Psoas muscle (tissue), 8 donors: ENCODE data around the gene SNRNP25. TPM values are rescaled to one million over a fixed set of nuclear protein-coding genes. Genes with fewer than 3 reads are reported as not detected.

Source experiments
- ATAC-seq, 4 donors: fragments of 200-7000 bp; cut with Tn5 transposase; one replicate each; pipeline ENCODE4 v1.9.1; 2020; ENCODE audit warnings: moderate library complexity in 3 of 4, mild to moderate bottlenecking in 2 of 4
- DNase-seq, 2 donors: peaks; one replicate each; pipeline ENCODE4 v3.0.0-alpha.2; 2020
- H3K27ac ChIP-seq: fragments of 200-600 bp; one replicate; pipeline ENCODE4 v1.8.0; 2022
- H3K27me3 ChIP-seq, 3 donors: fragments of 200-600 bp in 1 of 3; one replicate each; pipeline versions ENCODE4 v1.6.1 to v1.8.0; 2013 to 2022; ENCODE audit warnings: low read length in 2 of 3, mild to moderate bottlenecking in 2 of 3, moderate library complexity in 1 of 3; ENCODE audit not compliant: insufficient read depth in 3 of 3
- H3K36me3 ChIP-seq, 2 donors: fragments of 200-600 bp in 1 of 2; one replicate each; pipeline versions ENCODE4 v1.6.1 to v1.8.0; 2013 to 2022; ENCODE audit warnings: low read depth in 1 of 2, mild to moderate bottlenecking in 1 of 2, moderate library complexity in 1 of 2; ENCODE audit not compliant: insufficient read depth in 1 of 2
- H3K4me1 ChIP-seq: fragments of 200-600 bp; one replicate; pipeline ENCODE4 v1.8.0; 2022
- H3K4me3 ChIP-seq: fragments of 200-600 bp; one replicate; pipeline ENCODE4 v1.8.0; 2022; ENCODE audit warnings: mild to moderate bottlenecking
- H3K9me3 ChIP-seq: fragments of 200-600 bp; one replicate; pipeline ENCODE4 v1.8.0; 2022
- CTCF ChIP-seq: fragments of 200-600 bp; IDR thresholded peaks from one replicate; pipeline ENCODE4 v1.8.0; 2022; ENCODE audit warnings: antibody characterized with exemption
- whole genome bisulfite sequencing, 3 donors: extraction: QIAGEN DNeasy Blood & Tissue Kit; methylation state at CpG; one replicate each; pipeline versions ENCODE4 v1.1.6 to v1.1.7; 2013; 5-methylcytosine and 5-hydroxymethylcytosine counted together
- intact Hi-C, 2 donors: fragments of 100-400 bp; cut with DNase I; formaldehyde crosslinking; loops; one replicate each; pipeline versions ENCODE4 v1.11.0 to v1.14.2; 2022
- polyA plus RNA-seq, 3 donors: library from polyadenylated mRNA; stranded (reverse); fragments of 200-250 nt; gene quantifications; one replicate each; pipeline ENCODE4 v1.2.3, GENCODE V29; 2013
- total RNA-seq, 4 donors: library from RNA; stranded (reverse); fragmentation: NEBNext Ultra II Directional in 2 of 4; extraction: Animal tissue kit (Norgen Biotek cat#: 25700) in 2 of 4; gene quantifications; one replicate each; pipeline versions ENCODE4 v1.2.1 to v1.2.4, GENCODE V29; 2021 to 2023
- donor health status: healthy with polysubstance abuse.
- donor health status: DM: no; HTN: no; CAD: no; lungs with moderate emphysema.
- donor health status: Bipolar disorder and iron deficiency.
- donor health status: healthy.
- donor health status: DM: yes; HTN: yes; CAD: no.
- donor health status: DM: no; HTN: no; CAD: no.
- donor health status: DM: no; HTN: no; CAD: no.
- donor health status: DM: yes; HTN: yes; CAD: no.

Gene SNRNP25
- total and polyA plus RNA-seq, 7 donors = 40.0 to 82.2 (median 62.0) TPM

- H3K4me1 ChIP-seq = peaks cover 58% of the 10 kb centered on the region
- H3K27me3 ChIP-seq = no peaks in the 10 kb centered on the region
- ATAC-seq = no peak
- DNase-seq = peak; percentile 59 to 65
- H3K36me3 ChIP-seq = peaks cover 0 to 16% of the 10 kb centered on the region in 2 donors
- no peaks in the 10 kb centered on the region for H3K9me3 ChIP-seq
- no peak for TF ChIP-seq CTCF
- no peak overlapping the region for H3K4me3 ChIP-seq
- intact Hi-C loops = loop anchor here in 1 of 2 donors (2.0 kb wide), 1 partner anchor 29 kb away; no protein-coding TSS in a partner anchor
- H3K27ac ChIP-seq = peak overlapping the region; percentile 60
- 77 to 80% (median 78%) methylated on average over 27 of the region's 27 CpGs for WGBS, 3 donors
These were observed 14.5 kb downstream of the SNRNP25 start for GRCh38 chr16:67884-68789.

- 44 to 58% (median 47%) methylated on average over 8 of the region's 8 CpGs for WGBS, 3 donors
- peaks cover 0 to 7% of the 10 kb centered on the region in 2 donors for H3K36me3 ChIP-seq
- TF ChIP-seq CTCF = no peak
- H3K27ac ChIP-seq = no peak overlapping the region
- no peaks in the 10 kb centered on the region for H3K27me3 ChIP-seq
- peaks cover 55% of the 10 kb centered on the region for H3K4me1 ChIP-seq
- DNase-seq (no peak), ATAC-seq (no peak)
- intact Hi-C loops = no loop called here
- no peak overlapping the region for H3K4me3 ChIP-seq
- no peaks in the 10 kb centered on the region for H3K9me3 ChIP-seq
These were observed 15.6 kb downstream of the SNRNP25 start for GRCh38 chr16:69181-69580.

- peak overlapping the region; percentile 87 for H3K4me3 ChIP-seq
- intact Hi-C loops = no loop called here
- TF ChIP-seq CTCF = no peak
- DNase-seq = peak in 1 of 2 donors; percentile 50
- 59 to 69% (median 63%) methylated on average over 5 of the region's 5 CpGs for WGBS, 3 donors
- peaks cover 48% of the 10 kb centered on the region for H3K4me1 ChIP-seq
- no peak for ATAC-seq
- H3K9me3 ChIP-seq = no peaks in the 10 kb centered on the region
- peak overlapping the region; percentile 87 for H3K27ac ChIP-seq
- H3K27me3 ChIP-seq = no peaks in the 10 kb centered on the region
- H3K36me3 ChIP-seq = no peaks in the 10 kb centered on the region
These were observed 17.5 kb downstream of the SNRNP25 start for GRCh38 chr16:71210-71539.

GRCh38 chr16:71540-72401 lies 18.1 kb downstream of the SNRNP25 start:
- ATAC-seq (peak in 3 of 4 donors; percentile 19 to 33 (median 26)), DNase-seq (peak; percentile 80 to 81)
- Histone ChIP-seq H3K36me3 (no peaks in the 10 kb centered on the region), H3K4me3 (peak overlapping the region; percentile 87), H3K27ac (peak overlapping the region; percentile 87), H3K27me3 (no peaks in the 10 kb centered on the region), H3K9me3 (no peaks in the 10 kb centered on the region), H3K4me1 (peaks cover 53% of the 10 kb centered on the region)
- no peak for TF ChIP-seq CTCF
- intact Hi-C loops = no loop called here
- 5 to 6% (median 6%) methylated on average over 38 to 57 of the region's 57 CpGs for WGBS, 3 donors
